ENCODE data around the gene KDELR3.

GRCh38 chr22:38460426-38460840 is 7.5 kb upstream of the KDELR3 start:
- TF ChIP-seq CTCF (IDR thresholded peaks at IDR 0.05) (no peak), REST (IDR thresholded peaks at IDR 0.05; ENCODE audit: insufficient read depth in 1 of 2, low read depth in 2 of 2, low read length in 1 of 2) (no peak), TCF7L2 (IDR thresholded peaks at IDR 0.05; ENCODE audit: low read depth, low read length) (no peak), SIN3A (IDR thresholded peaks at IDR 0.05; ENCODE audit: borderline replicate concordance, insufficient read depth, low read depth, low read length) (no peak)

Measured in Panc1 (cell line).